Heart right ventricle (tissue), 16 donors: ENCODE measurements around the gene OR8D1. TPM values are rescaled to one million over a fixed set of nuclear protein-coding genes. Genes with fewer than 3 reads are reported as not detected.

Experiments used
- ATAC-seq, 8 donors: fragments of 200-7000 bp; cut with Tn5 transposase; one replicate each; pipeline ENCODE4 v1.9.1; 2020; ENCODE audit warnings: mild to moderate bottlenecking in 8 of 8, moderate library complexity in 8 of 8, moderate number of reproducible peaks in 1 of 8
- DNase-seq, 2 donors: peaks; one replicate each; pipeline ENCODE4 v3.0.0-alpha.2; 2020
- H3K27ac ChIP-seq, 10 donors: fragments of 200-600 bp; sonication (generic) in 2 of 10; one replicate each; pipeline versions ENCODE4 v1.5.0 to v1.8.0; 2020 to 2022; ENCODE audit warnings: mild to moderate bottlenecking in 3 of 10
- H3K27me3 ChIP-seq, 7 donors: fragments of 200-600 bp; one replicate each; pipeline ENCODE4 v1.8.0; 2021 to 2022; ENCODE audit warnings: mild to moderate bottlenecking in 2 of 7
- H3K36me3 ChIP-seq, 9 donors: fragments of 200-600 bp; sonication (generic) in 1 of 9; one replicate each; pipeline versions ENCODE4 v1.5.0 to v1.8.0; 2020 to 2022; ENCODE audit warnings: mild to moderate bottlenecking in 2 of 9
- H3K4me1 ChIP-seq, 9 donors: fragments of 200-600 bp; sonication (generic) in 1 of 9; one replicate each; pipeline versions ENCODE4 v1.5.0 to v1.8.0; 2020 to 2022; ENCODE audit warnings: mild to moderate bottlenecking in 4 of 9
- H3K4me3 ChIP-seq, 10 donors: fragments of 200-600 bp; sonication (generic) in 2 of 10; one replicate each; pipeline versions ENCODE4 v1.5.0 to v1.8.0; 2020 to 2022; ENCODE audit warnings: mild to moderate bottlenecking in 7 of 10, moderate library complexity in 2 of 10
- H3K9me3 ChIP-seq, 11 donors: fragments of 200-600 bp in 10 of 11; sonication (generic) in 2 of 11; one replicate each; pipeline versions ENCODE4 v1.5.0 to v1.8.0; 2013 to 2022; ENCODE audit warnings: mild to moderate bottlenecking in 2 of 11, control low read depth in 1 of 11, moderate library complexity in 1 of 11
- WGBS, 2 donors: extraction: QIAGEN DNeasy Blood & Tissue Kit; methylation state at CpG; one replicate each; pipeline ENCODE4 v1.1.7; 2013; ENCODE audit warnings: inconsistent platforms in 1 of 2; 5-methylcytosine and 5-hydroxymethylcytosine counted together
- intact Hi-C, 10 donors: fragments of 100-400 bp; cut with DNase I; formaldehyde crosslinking; loops; one replicate each; pipeline versions ENCODE4 v1.11.1 to v1.14.2; 2022
- polyA plus RNA-seq, 2 donors: library from polyadenylated mRNA; stranded (reverse); fragments of 200-250 nt; gene quantifications; one replicate each; pipeline ENCODE4 v1.2.3, GENCODE V29; 2013
- total RNA-seq, 10 donors: library from RNA; stranded (reverse); fragmentation: NEBNext Ultra II Directional in 3 of 10; extraction: Animal tissue kit (Norgen Biotek cat#: 25700) in 3 of 10; gene quantifications; one replicate each; pipeline versions ENCODE4 v1.2.1 to v1.2.4, GENCODE V29; 2021 to 2023
- TF ChIP-seq, protein P1 (sequence below), 9 donors: fragments of 200-600 bp; sonication (generic) in 2 of 9; IDR thresholded peaks; one replicate each; pipeline versions ENCODE4 v1.5.0 to v1.8.0; 2021 to 2022; ENCODE audit warnings: antibody characterized with exemption in 9 of 9, mild to moderate bottlenecking in 5 of 9, moderate library complexity in 1 of 9
- donor health status: Arrhythmogenic right ventricular cardiomyopathy.
- donor health status: ischemic (EF 13 %, LVEDD 7.1; RV severe dilation, severe dysfunction).
- donor health status: healthy with polysubstance abuse.
- donor health status: DM: no; HTN: yes; CAD: no.
- donor health status: DM: no; HTN: no; CAD: no.
- donor health status: ischemic (EF 25% LVEDD 6.9; RV normal size, moderate dysfunction).
- donor health status: ischemic (EF 25% LVEDD 5.7; RV mildly dilated, moderate dysfunction).
- donor health status: healthy.
- donor health status: DM: yes; HTN: yes; CAD: no.
- donor health status: Ischemic cardiomyopathy.
- donor health status: ischemic (EF 35%, LVEDD 5.7; RV mildly dilated, moderate dysfunction).
- donor health status: nonischemic (EF 11% LVEDD 7.7; RV severe dilation, severe dysfunction).
- donor health status: DM: yes; HTN: yes; CAD: no.
- donor health status: PGD.
- donor health status: ischemic (EF 29% LVEDD 5.4; RV normal size, mild dysfunction).
- donor health status: nonischemic (EF 23%, LVEDD 6.1; RV moderate dilation, normal function).

Gene OR8D1
- total and polyA plus RNA-seq, 12 donors = not detected

DNA sequence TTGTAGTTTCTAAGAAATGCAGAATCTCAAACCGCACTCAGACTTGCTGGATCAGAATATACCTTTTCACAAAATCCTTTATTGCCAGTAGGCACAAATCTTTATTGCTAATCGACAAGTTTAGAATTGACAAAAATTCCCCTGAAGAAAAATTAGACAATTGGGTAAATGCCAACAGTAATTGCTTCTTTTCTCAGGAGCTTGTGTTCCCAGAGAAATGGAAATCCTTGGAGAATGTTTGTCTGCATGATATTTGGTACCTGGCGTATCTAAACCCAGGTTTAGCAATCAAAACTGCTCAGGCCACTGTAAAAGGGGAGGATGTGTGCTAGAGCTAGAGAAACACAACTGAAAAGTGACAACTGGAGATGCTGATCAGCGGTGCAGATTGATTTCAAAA lies 57.7 kb downstream of the OR8D1 start, which contains the start of gene OR8G5:
OR8G5 (plus strand) TSS at position 301 of the 400 bp plus-strand sequence. CDS start 8,556 bp downstream, outside the sequence.
- no peak for ATAC-seq
- TF ChIP-seq, protein P1, sequence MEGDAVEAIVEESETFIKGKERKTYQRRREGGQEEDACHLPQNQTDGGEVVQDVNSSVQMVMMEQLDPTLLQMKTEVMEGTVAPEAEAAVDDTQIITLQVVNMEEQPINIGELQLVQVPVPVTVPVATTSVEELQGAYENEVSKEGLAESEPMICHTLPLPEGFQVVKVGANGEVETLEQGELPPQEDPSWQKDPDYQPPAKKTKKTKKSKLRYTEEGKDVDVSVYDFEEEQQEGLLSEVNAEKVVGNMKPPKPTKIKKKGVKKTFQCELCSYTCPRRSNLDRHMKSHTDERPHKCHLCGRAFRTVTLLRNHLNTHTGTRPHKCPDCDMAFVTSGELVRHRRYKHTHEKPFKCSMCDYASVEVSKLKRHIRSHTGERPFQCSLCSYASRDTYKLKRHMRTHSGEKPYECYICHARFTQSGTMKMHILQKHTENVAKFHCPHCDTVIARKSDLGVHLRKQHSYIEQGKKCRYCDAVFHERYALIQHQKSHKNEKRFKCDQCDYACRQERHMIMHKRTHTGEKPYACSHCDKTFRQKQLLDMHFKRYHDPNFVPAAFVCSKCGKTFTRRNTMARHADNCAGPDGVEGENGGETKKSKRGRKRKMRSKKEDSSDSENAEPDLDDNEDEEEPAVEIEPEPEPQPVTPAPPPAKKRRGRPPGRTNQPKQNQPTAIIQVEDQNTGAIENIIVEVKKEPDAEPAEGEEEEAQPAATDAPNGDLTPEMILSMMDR (IDR thresholded peaks at IDR 0.05) = no peak
- DNase-seq = no peak
- intact Hi-C loops = no loop called here
- Histone ChIP-seq H3K4me3 (no peak within 1 kb of the TSS), H3K4me1 (no peaks in the 10 kb centered on the region), H3K27me3 (peaks cover 0 to 3% (median 0%) of the 10 kb centered on the region in 7 donors), H3K36me3 (no peaks in the 10 kb centered on the region), H3K27ac (no peak within 1 kb of the TSS), H3K9me3 (no peaks in the 10 kb centered on the region)
- 58 to 64% methylated on average over 4 of the region's 4 CpGs for WGBS, 2 donors

Other genes with a start within 250 kb of the OR8D1 start
- gene VWA5A, start 198.5 kb downstream of the OR8D1 start, total RNA-seq = 1 to 10 TPM; 1.6 to 8.8 (median 3.6) TPM
- 1 to 10 TPM; 1.2 to 1.6 TPM for gene VWA5A, start 198.5 kb downstream of the OR8D1 start, polyA plus RNA-seq
- not detected for gene OR10D3, start 130.6 kb downstream of the OR8D1 start, total RNA-seq
- gene OR10D3, start 130.6 kb downstream of the OR8D1 start, polyA plus RNA-seq = not detected
- not detected for gene OR8G1, start 72.9 kb downstream of the OR8D1 start, total RNA-seq
- gene OR8G1, start 72.9 kb downstream of the OR8D1 start, polyA plus RNA-seq = not detected
- not detected for gene OR8G5, start 57.6 kb downstream of the OR8D1 start, total RNA-seq
- not detected for gene OR8G5, start 57.6 kb downstream of the OR8D1 start, polyA plus RNA-seq
- not detected for gene OR8D2, start 6.2 kb upstream of the OR8D1 start, total RNA-seq
- not detected for gene OR8D2, start 6.2 kb upstream of the OR8D1 start, polyA plus RNA-seq
- not detected for gene OR8B2, start 70.5 kb upstream of the OR8D1 start, total RNA-seq
- not detected for gene OR8B2, start 70.5 kb upstream of the OR8D1 start, polyA plus RNA-seq
- gene OR8B3, start 85.1 kb upstream of the OR8D1 start, total RNA-seq = not detected
- not detected for gene OR8B3, start 85.1 kb upstream of the OR8D1 start, polyA plus RNA-seq
- gene OR8B4, start 110.9 kb upstream of the OR8D1 start, total RNA-seq = not detected
- not detected for gene OR8B4, start 110.9 kb upstream of the OR8D1 start, polyA plus RNA-seq
- gene OR8B8, start 131.7 kb upstream of the OR8D1 start, total RNA-seq = not detected
- gene OR8B8, start 131.7 kb upstream of the OR8D1 start, polyA plus RNA-seq = not detected
- not detected for gene OR8B12, start 229.7 kb upstream of the OR8D1 start, total RNA-seq
- gene OR8B12, start 229.7 kb upstream of the OR8D1 start, polyA plus RNA-seq = not detected